Measurements from ENCODE around the gene ADAMTS17.
"Not testable (repeated sequence)": the region's sequence is repeated elsewhere in the genome, so short reads cannot be mapped to it uniquely, and the experiment has no call there.

The ADAMTS17 gene

DNA sequence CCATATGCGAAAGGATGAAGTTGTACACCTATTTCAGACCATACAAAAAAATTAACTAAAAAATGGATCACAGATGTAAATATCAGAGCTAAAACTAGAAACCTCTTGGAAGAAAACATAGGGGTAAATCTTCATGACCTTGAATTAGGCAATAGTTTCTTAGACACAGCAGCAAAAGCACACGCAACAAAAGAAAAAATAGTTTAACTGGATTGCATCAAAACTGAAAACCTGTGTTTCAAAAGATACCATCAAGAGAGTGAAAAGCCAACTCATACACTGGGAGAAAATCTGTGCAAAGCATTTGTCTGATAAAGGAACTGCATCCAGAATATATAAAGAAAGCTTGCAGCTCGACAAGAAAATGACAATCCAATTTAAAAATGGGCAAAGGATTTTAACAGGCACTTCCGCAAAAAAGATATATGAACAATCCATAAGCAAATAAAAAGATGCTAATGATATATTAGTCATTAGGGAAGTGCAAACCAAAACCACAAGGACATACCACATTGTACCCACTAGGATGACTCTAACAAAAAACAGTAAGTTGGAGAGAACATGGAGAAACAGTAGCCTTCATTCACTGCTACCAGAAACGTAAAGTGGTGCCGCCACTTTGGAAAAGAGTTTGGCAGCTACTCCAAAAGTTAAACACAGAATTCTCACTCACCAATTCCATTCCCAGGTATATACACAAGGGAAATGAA, 263.1 kb downstream of the ADAMTS17 start:
- no peak for DNase-seq (ENCODE audit: low read depth)

DNA sequence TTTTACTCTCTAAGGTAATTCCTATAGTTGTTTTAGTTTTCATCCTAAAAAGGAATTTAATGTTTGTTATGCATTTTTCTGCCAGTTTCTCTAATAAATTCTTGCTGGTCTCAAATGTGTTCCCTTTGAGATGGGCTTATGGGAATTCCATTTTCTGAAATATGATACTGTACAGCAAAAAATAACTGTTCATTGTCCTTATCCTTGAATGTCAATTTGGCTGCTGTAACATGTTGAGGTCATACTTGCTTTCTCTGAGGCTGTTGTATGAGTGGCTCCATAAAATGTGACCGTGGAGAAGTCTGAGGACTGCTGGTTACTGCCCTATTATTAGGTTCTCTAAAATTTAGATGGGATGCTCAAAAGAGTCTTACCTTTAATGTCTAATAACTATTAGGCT, 266.5 kb downstream of the ADAMTS17 start:
- no peak for DNase-seq (ENCODE audit: low read depth)

DNA sequence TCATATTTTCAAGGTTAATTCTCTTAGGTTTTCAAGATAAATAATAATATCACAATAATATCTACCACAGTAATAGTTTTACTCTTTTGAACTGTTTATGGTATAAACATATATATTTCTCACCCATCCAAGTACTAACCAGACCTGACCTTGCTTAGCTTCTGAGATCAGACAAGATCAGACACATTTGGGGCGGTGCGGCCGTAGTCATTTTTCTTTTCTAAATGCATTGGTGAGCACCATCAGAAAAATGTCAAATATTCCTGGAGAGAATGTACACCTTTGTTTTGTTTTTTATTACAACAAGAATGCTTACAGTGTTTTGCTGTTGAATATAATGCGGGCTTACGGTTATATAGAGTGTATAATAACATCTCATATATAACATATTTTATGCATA, 267.8 kb downstream of the ADAMTS17 start:
- no peak for DNase-seq (ENCODE audit: low read depth)

DNA sequence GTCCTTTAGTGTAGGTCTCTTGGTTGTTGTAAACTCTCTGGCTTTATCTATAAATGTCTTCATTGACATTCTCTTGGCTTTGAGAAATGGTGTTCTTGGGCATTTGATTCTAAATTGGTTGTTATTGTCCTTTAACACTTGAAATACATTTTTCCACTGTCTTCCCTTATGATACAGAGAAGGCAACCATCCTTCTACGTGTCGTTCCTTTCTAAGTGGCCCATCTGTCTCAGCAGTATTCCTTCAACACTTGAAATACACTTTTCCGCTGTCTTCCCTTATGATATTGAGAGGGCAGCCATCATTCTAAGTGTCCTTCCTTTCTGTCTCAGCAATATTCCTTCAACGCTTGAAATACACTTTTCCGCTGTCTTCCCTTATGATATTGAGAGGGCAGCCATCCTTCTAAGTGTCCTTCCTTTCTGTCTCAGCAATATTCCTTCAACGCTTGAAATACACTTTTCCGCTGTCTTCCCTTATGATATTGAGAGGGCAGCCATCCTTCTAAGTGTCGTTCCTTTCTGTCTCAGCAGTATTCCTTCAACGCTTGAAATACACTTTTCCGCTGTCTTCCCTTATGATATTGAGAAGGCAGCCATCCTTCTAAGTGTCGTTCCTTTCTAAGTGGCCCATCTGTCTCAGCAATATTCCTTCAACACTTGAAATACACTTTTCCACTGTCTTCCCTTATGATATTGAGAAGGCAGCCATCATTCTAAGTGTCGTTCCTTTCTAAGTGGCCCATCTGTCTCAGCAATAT, 275.1 kb downstream of the ADAMTS17 start:
- not testable (repeated sequence) for DNase-seq (ENCODE audit: low read depth)

DNA sequence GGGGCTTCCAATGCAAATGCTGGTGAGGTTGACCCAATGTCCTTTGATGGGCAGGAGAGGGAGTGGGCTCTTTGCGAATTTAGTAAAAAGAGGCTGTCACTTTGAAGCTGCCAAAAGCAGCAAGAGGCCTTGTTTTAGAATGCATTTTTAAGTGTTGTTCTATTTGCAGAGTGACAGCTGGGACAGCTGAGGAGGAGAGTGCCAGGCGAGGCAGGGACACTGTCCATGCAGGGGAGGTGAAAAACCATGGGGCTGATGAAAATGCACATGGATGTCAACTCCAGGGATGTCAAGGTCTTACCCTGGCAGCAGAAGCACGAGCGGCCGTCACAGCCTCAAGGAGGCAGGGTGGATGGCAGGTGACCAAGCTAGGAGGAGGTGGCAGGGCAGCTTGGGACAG, 279.8 kb downstream of the ADAMTS17 start:
- DNase-seq (ENCODE audit: low read depth): no peak

DNA sequence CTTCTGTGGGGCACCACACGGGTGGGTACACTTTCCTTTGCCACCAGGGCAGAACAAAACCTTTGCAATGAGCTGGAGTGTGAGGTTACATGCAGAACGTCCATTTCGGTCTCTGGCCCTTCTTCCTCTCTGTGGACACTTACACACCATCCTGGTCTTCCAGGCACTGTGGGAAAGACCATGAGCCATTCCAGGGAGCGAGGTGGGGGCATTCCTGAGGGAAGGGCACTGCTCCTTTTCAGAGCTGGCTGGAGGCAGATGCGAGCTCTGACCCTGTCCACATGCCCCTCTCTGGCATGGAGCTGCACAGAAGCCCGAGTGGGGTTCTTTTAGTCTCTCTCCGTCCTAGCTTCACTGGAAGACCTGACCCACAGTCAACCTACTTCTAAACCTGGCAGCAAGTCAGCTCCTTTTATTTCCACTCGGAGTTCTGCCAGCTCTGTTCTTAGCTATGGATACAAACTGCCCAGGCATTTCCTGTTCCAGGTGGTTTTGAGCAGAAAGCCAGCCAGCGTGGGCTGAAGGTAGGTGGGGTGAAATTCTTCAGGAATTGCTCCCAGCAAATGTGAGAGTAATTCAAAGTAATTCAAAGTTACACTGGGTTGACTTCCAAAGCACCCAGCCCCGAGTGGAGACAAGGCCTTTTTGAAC, 281.4 kb downstream of the ADAMTS17 start:
- no peak for DNase-seq (ENCODE audit: low read depth)

DNA sequence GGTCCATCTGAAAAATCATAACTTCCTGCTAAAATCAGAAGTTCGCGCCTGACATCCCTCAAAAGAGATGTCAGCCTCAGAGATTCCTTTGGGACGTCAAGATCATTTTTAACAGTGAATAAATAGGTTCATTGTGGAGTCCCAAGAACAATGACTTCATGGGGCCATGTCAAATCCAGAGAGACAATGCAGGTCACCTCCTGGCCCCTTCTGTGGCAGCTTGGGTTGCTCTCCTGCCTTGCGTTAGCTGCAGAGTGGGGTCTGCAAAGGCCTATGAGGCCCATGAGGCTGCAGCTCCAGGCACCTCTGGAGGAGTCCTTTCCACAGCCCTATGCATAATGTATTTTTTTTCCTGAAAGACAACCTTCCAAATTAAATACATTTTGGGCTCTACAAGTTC, 282.3 kb downstream of the ADAMTS17 start:
- no peak for DNase-seq (ENCODE audit: low read depth)

DNA sequence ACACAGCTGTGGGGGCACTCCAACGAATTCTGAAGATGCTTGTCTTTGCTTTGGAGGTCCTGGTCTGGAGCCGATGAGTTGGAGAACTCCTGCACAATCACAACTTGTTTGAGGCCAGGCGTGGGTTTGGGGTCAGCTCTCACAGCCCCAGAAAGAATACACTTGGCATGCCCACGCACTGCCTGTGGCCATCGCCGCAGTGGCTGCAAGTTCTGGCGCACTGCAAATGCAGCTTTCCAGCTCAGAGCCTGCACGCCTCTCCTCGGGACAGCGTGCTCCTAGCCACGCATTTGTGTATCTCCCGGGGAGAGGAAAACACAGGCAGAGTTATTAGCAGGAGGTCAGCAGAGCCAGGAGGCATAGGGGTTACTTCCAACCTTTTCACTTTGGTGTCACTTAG, 282.7 kb downstream of the ADAMTS17 start:
- DNase-seq (ENCODE audit: low read depth): no peak

DNA sequence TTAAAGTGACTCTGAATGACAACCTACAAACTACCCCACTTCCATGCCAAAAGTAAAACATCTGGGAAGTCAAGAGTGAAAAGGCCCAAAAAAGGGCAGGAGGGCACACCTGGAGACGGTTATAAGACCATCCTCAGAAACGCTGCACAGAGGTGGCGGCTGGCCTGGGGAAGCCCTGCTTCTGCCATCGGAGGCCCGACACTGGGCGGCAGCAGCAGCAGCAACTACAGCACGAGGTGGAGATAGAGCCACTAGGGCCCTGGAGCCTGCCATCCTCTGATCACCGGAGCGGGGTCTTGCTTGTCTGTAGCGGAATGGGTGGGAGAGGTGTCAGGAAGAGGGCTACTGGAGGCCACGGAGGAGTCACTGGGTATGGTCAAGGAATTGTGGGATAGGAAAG, 283.3 kb downstream of the ADAMTS17 start:
- DNase-seq (ENCODE audit: low read depth): no peak

DNA sequence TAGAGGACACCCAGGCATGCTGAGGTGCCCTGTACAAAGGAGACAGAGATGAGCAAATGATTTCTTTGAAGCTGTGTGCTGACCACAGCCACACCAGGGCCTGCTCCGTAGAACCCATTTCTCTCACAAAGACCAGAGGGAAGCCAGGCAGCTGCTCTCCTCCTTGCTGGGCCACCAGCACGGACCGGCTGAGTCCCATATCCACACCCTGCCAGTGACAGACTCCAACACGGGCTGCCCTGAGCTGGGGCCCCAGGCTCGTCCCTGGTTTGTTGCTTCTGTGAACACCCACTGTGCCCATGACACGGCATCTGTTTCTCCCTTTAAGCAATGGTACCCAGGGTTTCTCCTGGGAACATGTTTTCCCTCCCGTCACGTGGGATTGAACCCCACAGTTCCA, 284.5 kb downstream of the ADAMTS17 start:
- no peak for DNase-seq (ENCODE audit: low read depth)

DNA sequence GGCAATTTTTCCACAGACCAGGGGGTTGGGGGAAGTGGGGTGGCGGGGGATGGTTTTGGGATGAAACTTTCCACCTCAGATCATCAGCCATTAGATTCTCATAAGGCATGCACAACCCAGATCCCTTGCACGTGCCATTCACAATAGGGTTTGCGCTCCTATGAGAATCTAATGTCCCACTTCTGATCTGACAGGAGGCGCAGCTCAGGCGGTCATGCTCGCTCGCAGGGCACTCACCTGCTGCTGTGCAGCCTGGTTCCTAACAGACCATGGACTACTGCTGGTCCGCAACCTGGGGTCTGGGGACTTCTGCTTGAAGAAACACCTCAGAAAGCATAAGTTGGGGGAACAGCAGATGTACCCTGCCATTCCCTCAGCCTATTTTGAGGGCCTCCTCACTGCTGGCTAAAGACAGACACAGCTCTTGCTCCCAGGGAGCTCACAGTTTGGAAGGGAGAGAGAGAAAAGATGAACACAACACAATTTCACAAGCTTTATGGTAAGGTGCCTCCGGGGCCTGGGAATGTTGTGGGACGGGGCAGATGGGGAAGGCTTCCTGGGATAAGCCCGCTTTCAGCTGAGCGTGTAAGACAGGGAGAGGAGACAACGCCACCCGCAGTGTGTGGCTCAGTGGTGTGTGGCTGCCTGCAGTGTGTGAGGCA, 285.2 kb downstream of the ADAMTS17 start:
- no peak for DNase-seq (ENCODE audit: low read depth)

DNA sequence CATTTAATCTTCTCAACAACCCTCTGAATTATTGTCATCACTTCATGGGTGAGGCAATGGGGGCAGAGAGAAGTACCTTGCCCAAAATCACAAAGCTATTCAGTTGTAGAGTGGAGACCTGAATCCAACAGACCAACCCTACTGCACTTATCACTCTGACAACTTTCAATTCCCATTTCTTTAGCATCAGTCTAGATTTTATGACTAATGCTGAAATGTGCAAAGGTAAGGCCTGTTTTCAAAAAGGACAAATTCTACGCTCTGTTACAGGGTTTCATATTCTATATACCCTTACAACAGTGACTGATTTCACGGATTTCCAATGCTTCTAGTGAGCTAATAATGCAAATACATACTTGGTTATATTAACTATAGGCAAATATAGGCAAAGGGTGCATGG, 286.0 kb downstream of the ADAMTS17 start:
- no peak for DNase-seq (ENCODE audit: low read depth)

DNA sequence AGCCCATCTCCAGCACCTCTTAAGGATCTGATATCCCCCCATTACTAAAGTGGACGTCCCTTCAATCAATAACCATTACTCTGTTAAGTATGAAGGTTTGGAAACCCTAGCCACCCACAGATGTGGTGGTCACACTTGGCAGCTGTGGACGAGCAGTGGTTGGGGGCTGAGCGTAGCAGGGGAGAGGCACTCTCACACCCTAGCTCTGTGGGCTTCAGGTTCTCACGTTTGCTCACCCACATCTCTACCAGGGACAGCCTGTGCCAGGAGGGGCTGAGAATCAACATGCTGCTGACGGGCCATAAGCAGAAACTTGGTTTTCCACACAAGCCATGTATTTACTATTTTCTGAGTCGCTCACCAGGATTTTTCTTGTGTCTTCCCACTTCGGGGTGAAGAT, 287.2 kb downstream of the ADAMTS17 start:
- no peak for DNase-seq (ENCODE audit: low read depth)

DNA sequence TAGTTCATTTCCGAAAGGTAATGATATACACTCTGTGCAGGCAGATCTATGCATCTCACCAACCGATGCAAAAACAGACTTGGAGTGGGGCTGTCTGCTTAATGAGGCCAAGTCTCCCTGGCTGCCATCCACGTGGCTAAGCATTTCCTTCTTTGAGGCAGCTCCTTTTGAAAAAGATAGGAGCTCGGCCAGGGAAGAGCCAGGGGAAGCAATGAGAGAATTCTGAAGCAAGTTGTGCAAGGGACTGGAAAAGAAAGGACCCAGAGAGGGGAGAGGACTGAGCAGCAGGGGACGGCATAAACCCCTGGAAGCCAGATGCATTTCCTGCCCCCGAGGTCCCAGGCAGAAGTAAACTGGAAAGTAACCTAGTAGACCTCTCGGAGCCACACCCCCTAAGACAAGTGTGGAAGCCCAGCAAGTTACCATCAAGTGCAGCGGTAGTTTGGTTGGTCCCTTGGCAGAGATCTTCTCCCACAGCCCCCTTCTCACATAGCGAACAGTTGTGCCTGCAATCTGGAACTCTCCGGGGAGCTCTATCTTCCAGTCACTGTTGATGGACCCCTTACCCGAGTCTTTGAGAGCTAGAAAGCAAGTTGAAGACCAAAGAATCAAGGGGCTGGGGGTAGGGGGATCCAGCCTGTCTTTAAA, 288.2 kb downstream of the ADAMTS17 start:
- no peak for DNase-seq (ENCODE audit: low read depth)

DNA sequence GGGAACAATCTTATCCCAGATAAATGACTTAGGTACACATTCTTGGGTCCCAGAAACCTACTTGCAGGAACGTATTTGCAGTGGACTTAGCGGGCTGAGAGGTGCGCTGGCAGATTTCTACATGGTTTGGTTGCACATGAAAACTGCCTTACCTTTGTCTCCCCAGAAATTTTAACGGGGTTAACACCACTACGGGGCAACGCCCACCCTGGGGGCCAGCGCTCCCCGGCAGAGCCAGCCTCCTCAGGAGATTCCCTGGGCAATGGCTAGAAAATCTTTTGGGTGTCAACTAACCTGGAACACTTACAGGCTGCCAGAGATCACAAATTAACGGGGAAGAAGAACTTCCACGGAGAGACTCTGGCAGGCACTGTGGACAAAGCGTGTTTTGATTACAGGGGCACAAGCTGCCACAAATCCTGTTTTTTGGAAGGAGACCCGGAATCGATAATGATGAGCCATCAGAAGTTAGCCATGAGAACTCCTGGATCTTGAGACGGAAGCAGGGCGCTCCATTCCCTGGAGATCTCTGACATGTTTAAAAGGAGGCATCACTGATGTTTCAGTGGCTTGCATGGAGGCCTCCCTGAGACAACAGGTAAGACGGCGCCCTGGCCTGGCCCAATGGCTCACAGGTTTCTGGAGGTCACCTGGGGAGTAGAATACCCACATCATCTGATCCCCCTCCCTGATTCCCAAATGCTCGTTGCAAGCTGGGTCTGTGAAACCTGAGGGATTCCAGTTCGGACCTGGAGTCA, 288.9 kb downstream of the ADAMTS17 start:
- DNase-seq (ENCODE audit: low read depth): no peak

DNA sequence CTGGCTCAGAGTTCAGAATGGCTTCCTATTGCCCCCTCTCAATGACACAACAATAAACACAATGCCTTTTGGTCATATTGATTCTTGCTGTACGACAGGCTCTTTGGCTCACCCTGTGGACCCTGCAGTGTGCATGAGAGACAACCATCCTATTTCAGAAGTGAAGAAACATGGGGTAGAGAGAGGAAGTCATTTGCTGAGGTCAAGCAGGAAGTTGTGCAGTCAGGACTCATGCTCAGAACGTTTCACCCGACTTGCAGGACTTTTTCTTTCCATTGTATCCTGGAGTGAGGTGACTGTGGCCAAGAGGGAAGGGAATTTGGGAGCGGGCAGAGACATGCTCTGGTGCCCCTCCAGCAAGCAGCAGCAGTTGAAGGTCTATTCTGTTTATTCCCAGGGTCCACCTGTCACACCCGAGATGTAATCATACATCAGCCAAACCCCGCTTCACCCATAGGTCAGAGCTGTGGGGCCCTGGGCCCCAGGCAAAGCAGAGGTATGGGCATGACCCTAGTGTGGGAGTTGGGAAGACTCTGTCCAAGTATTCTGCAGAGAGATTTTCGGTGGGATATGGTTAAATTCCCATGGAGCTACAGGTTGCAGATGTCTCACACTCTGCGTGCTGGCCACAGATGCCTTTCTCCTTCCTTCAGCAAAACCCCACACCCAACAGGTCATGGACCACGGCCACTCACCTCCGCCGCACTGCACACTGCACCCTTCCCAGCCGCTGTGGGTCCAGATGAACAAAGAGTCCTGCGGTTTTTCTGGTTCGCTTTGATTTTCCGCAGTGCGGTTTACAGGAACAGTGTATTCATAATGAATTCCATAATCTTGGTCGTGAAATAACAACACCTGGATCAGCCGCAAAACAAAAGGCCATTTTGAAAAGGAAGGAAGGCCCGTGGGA, 290.6 kb downstream of the ADAMTS17 start:
- no peak for DNase-seq (ENCODE audit: low read depth)

DNA sequence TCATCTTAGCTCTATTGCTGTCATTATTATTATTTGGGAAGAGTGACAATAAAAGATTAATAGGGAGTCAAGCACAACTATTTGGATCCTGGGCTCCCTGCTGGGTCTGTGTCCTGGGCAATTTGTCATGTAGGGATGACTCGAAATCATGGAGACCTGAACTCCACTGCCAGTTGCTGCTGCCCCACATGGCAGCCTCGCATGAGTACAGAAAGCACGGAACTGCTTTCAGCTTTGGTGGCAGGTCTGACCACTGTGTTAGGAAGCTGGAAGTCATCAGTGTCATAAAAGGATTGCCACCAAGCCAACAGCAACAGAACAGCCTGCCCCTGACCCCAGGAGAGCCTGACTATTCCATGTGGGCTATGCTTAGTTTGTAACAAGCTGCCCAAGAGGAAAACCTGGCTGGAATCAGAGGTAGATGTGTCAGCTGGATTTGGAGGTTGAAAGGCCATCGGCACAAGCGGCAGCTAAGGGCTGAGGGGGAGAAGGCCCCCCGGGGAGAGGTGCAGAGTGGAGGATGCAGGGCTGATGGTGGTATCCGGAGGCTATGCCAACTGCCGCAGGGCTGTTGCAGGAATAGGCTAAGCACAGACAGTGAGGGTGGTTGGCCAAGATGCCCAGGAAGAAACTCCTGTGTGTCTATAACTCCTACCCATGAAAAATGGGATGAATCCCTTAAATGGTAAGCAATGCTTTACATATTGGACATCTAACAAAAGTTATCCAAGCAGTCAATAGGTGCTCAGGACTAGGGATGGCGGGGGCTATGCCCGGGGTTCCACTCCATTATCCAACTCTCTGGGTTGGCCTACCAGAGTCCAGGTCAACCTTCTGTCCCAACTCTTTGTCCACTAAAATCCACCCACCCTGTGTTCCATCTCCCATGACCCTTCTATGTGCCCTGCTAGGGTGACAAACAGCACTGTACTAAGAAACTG, 291.6 kb downstream of the ADAMTS17 start:
- DNase-seq (ENCODE audit: low read depth): no peak

DNA sequence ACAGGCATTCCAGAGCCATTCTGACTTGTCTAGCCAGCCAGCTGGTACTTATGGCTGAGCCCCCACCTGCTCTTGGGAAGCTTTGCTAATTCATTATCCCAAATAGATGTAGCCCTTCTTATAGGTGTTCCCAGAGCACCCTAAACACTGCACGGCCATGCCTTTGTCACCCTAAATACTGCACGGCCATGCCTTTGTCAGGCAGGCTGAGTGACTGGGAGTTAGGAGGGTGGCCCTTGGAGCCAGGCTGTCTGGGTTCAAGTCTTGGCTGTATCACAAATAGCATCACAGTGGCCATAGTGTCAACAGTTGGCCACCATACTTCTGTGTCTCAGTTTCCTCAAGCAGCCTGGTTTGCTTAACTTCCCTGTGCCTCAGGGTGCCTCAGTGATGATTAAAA, 292.3 kb downstream of the ADAMTS17 start:
- no peak for DNase-seq (ENCODE audit: low read depth)

DNA sequence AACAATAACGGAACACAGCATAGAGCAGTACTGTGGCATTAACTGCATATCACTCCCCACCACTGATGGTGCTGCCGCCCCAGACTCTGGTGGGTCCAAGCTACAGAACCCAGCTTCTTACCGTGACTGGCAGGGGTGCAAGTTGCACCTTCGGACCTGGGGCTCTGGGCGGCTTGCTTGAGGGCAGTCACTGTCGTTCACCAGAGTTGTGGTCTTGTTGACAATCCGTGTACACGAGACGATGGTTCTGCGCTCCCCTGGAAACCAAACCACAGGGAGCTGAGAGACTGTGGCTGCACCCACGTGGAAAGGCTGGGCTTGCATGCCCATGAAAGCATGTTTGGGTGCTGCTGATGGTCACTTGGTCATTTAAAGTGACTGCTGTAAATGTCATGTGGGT, 293.0 kb downstream of the ADAMTS17 start:
- no peak for DNase-seq (ENCODE audit: low read depth)
